Loucy (cell line): ENCODE measurements around the gene RBM10.

Experiments used
- H2AFZ ChIP-seq: fragments of 200-600 bp; sonication (generic); 2 replicates; pipeline ENCODE4 v1.6.0; 2016; ENCODE audit warnings: antibody characterized with exemption, mild to moderate bottlenecking, low read length, moderate library complexity
- H3F3A ChIP-seq: fragments of 200-600 bp; 2 replicates; pipeline ENCODE4 v1.6.0; 2016; ENCODE audit warnings: antibody characterized with exemption, low read depth, mild to moderate bottlenecking
- H3K27me3 ChIP-seq: fragments of 200-600 bp; sonication (generic); 2 replicates; pipeline ENCODE4 v1.6.1; 2014; ENCODE audit warnings: low read length, mild to moderate bottlenecking; ENCODE audit not compliant: insufficient read depth, poor library complexity, severe bottlenecking
- H3K36me3 ChIP-seq: fragments of 200-600 bp; sonication (generic); 2 replicates; pipeline ENCODE4 v1.6.1; 2016; ENCODE audit warnings: low read length; ENCODE audit not compliant: insufficient read depth
- H3K4me1 ChIP-seq: fragments of 200-600 bp; sonication (generic); 2 replicates; pipeline ENCODE4 v1.5.1; 2014; ENCODE audit warnings: low read length, mild to moderate bottlenecking; ENCODE audit not compliant: insufficient read depth, poor library complexity, severe bottlenecking
- H3K4me2 ChIP-seq: fragments of 200-600 bp; sonication (generic); 2 replicates; pipeline ENCODE4 v1.6.0; 2014; ENCODE audit warnings: antibody characterized with exemption, low read length, low read depth, mild to moderate bottlenecking; ENCODE audit not compliant: poor library complexity, severe bottlenecking
- H3K4me3 ChIP-seq: fragments of 200-600 bp; sonication (generic); 2 replicates; pipeline ENCODE4 v1.5.1; 2014; ENCODE audit warnings: low read length, mild to moderate bottlenecking, mixed read lengths; ENCODE audit not compliant: poor library complexity, severe bottlenecking
- H3K79me2 ChIP-seq: fragments of 200-600 bp; sonication (generic); 2 replicates; pipeline ENCODE4 v1.6.1; 2014; ENCODE audit warnings: low read length; ENCODE audit not compliant: insufficient read depth
- H3K9ac ChIP-seq: fragments of 200-600 bp; sonication (generic); 2 replicates; pipeline ENCODE4 v1.6.0; 2014; ENCODE audit warnings: mild to moderate bottlenecking, low read depth, low read length, moderate library complexity; ENCODE audit not compliant: poor library complexity, severe bottlenecking
- H3K9me2 ChIP-seq: fragments of 200-600 bp; sonication (generic); replicated peaks from 2 replicates; pipeline ENCODE4 v1.6.1; 2016; ENCODE audit warnings: low read depth, low read length, mixed read lengths
- H3K9me3 ChIP-seq: fragments of 200-600 bp; sonication (generic); 2 replicates; pipeline ENCODE4 v1.6.1; 2014; ENCODE audit warnings: mild to moderate bottlenecking, antibody characterized with exemption, low read length, low read depth; ENCODE audit not compliant: insufficient read depth
- H4K20me1 ChIP-seq: fragments of 200-600 bp; sonication (generic); 2 replicates; pipeline ENCODE4 v1.6.0; 2014; ENCODE audit warnings: antibody characterized with exemption, low read length, mild to moderate bottlenecking; ENCODE audit not compliant: insufficient read depth, poor library complexity, severe bottlenecking
- CTCF ChIP-seq: fragments of 200-600 bp; sonication (generic); conservative IDR thresholded peaks from 2 replicates; pipeline ENCODE4 v1.5.1; 2014; ENCODE audit warnings: mild to moderate bottlenecking, antibody characterized with exemption, low read length
- EZH2phosphoT487 ChIP-seq: fragments of 200-600 bp; IDR thresholded peaks from 2 replicates; pipeline ENCODE4 v1.6.1; 2018; ENCODE audit warnings: antibody characterized with exemption, mild to moderate bottlenecking, moderate library complexity, borderline replicate concordance

RBM10 gene

GRCh38 chrX:47181301-47181700 is 36.3 kb downstream of the RBM10 start:
- no peaks in the 10 kb centered on the region for H3K27me3 ChIP-seq
- no peaks in the 10 kb centered on the region for H3F3A ChIP-seq
- no peak overlapping the region for H2AFZ ChIP-seq
- no peak overlapping the region for H3K9ac ChIP-seq
- no peak for TF ChIP-seq CTCF
- TF ChIP-seq EZH2phosphoT487 = no peak
- no peaks in the 10 kb centered on the region for H3K9me2 ChIP-seq
- no peak overlapping the region for H3K4me2 ChIP-seq
- H4K20me1 ChIP-seq = no peaks in the 10 kb centered on the region
- H3K4me1 ChIP-seq = no peaks in the 10 kb centered on the region
- peaks cover 73% of the 10 kb centered on the region; the same call in 1 of the 2 replicates for H3K36me3 ChIP-seq
- H3K9me3 ChIP-seq = no peaks in the 10 kb centered on the region
- H3K4me3 ChIP-seq = no peak overlapping the region
- no peaks in the 10 kb centered on the region for H3K79me2 ChIP-seq

- Histone ChIP-seq H3K4me1 (no peaks in the 10 kb centered on the region), H3K9me3 (no peaks in the 10 kb centered on the region), H3K4me3 (no peak overlapping the region), H3K36me3 (peaks cover 71% of the 10 kb centered on the region; the same call in 1 of the 2 replicates), H3K9ac (no peak overlapping the region), H3K9me2 (no peaks in the 10 kb centered on the region), H3F3A (no peaks in the 10 kb centered on the region), H2AFZ (no peak overlapping the region), H3K27me3 (no peaks in the 10 kb centered on the region), H3K79me2 (no peaks in the 10 kb centered on the region), H4K20me1 (no peaks in the 10 kb centered on the region), H3K4me2 (no peak overlapping the region)
- no peak for TF ChIP-seq EZH2phosphoT487
- TF ChIP-seq CTCF = no peak
Observed at GRCh38 chrX:47182106-47182700, 37.2 kb downstream of the RBM10 start.

GRCh38 chrX:47184486-47184885 is 39.5 kb downstream of the RBM10 start:
- no peaks in the 10 kb centered on the region for H3K9me3 ChIP-seq
- no peaks in the 10 kb centered on the region for H3F3A ChIP-seq
- H3K9me2 ChIP-seq = no peaks in the 10 kb centered on the region
- no peak overlapping the region for H3K9ac ChIP-seq
- no peak overlapping the region for H2AFZ ChIP-seq
- no peaks in the 10 kb centered on the region for H3K79me2 ChIP-seq
- H3K27me3 ChIP-seq = no peaks in the 10 kb centered on the region
- no peak overlapping the region for H3K4me3 ChIP-seq
- H4K20me1 ChIP-seq = no peaks in the 10 kb centered on the region
- H3K4me1 ChIP-seq = no peaks in the 10 kb centered on the region
- TF ChIP-seq EZH2phosphoT487 = no peak
- H3K36me3 ChIP-seq = peaks cover 49% of the 10 kb centered on the region; the same call in 1 of the 2 replicates
- no peak overlapping the region for H3K4me2 ChIP-seq

GRCh38 chrX:47185241-47185640 is 40.2 kb downstream of the RBM10 start:
- H3K36me3 ChIP-seq = peaks cover 47% of the 10 kb centered on the region; the same call in 1 of the 2 replicates

More at GRCh38 chrX:47185241-47185640, 40.2 kb downstream of the RBM10 start:
- H3F3A ChIP-seq = no peaks in the 10 kb centered on the region
- no peaks in the 10 kb centered on the region for H3K4me1 ChIP-seq
- no peak overlapping the region for H3K4me2 ChIP-seq
- H2AFZ ChIP-seq = no peak overlapping the region
- no peaks in the 10 kb centered on the region for H4K20me1 ChIP-seq
- no peak for TF ChIP-seq EZH2phosphoT487
- no peak for TF ChIP-seq CTCF
- no peak overlapping the region for H3K9ac ChIP-seq
- no peaks in the 10 kb centered on the region for H3K9me3 ChIP-seq
- H3K9me2 ChIP-seq = no peaks in the 10 kb centered on the region
- H3K4me3 ChIP-seq = no peak overlapping the region
- no peaks in the 10 kb centered on the region for H3K79me2 ChIP-seq
- no peaks in the 10 kb centered on the region for H3K27me3 ChIP-seq
